ENCODE data around the gene GATA2.

Gene GATA2

GRCh38 chr3:128487813-128488635 lies 5.0 kb downstream of the GATA2 start:
- no peak for DNase-seq (ENCODE audit: low read depth)

- DNase-seq (ENCODE audit: low read depth) = no peak
Observed at GRCh38 chr3:128487538-128487812, 5.5 kb downstream of the GATA2 start.

GRCh38 chr3:128486681-128487537 lies 6.1 kb downstream of the GATA2 start:
- no peak for DNase-seq (ENCODE audit: low read depth)

GRCh38 chr3:128486205-128486628 lies 6.8 kb downstream of the GATA2 start:
- DNase-seq (ENCODE audit: low read depth) = no peak

GRCh38 chr3:128485282-128486204 lies 7.5 kb downstream of the GATA2 start:
- no peak for DNase-seq (ENCODE audit: low read depth)

GRCh38 chr3:128484404-128485281 lies 8.4 kb downstream of the GATA2 start:
- DNase-seq (ENCODE audit: low read depth) = no peak

GRCh38 chr3:128483657-128484403 lies 9.2 kb downstream of the GATA2 start:
- no peak for DNase-seq (ENCODE audit: low read depth)

- no peak for DNase-seq (ENCODE audit: low read depth)
Observed at GRCh38 chr3:128482666-128483656, 10.0 kb downstream of the GATA2 start.

- no peak for DNase-seq (ENCODE audit: low read depth)
Observed at GRCh38 chr3:128482175-128482574, 10.8 kb downstream of the GATA2 start.

GRCh38 chr3:128481438-128481942 lies 11.5 kb downstream of the GATA2 start:
- no peak for DNase-seq (ENCODE audit: low read depth)

GRCh38 chr3:128480717-128481437 lies 12.1 kb downstream of the GATA2 start:
- DNase-seq (ENCODE audit: low read depth) = no peak

- no peak for DNase-seq (ENCODE audit: low read depth)
Observed at GRCh38 chr3:128480278-128480677, 12.7 kb downstream of the GATA2 start.

GRCh38 chr3:128479558-128480086 lies 13.4 kb downstream of the GATA2 start:
- DNase-seq (ENCODE audit: low read depth) = no peak

GRCh38 chr3:128478576-128479506 lies 14.2 kb downstream of the GATA2 start:
- DNase-seq (ENCODE audit: low read depth) = no peak

- no peak for DNase-seq (ENCODE audit: low read depth)
Observed at GRCh38 chr3:128476659-128477058, 16.3 kb downstream of the GATA2 start.

- DNase-seq (ENCODE audit: low read depth) = no peak
Observed at GRCh38 chr3:128475355-128475754, 17.6 kb downstream of the GATA2 start.

- no peak for DNase-seq (ENCODE audit: low read depth)
Observed at GRCh38 chr3:128473737-128474136, 19.3 kb downstream of the GATA2 start.

All from stimulated activated CD8-positive, alpha-beta memory T cell treated with anti-CD3 and anti-CD28 coated beads, Interleukin-7, amount 100 ng/mL, for 24 hours (primary cell).